GM18861 (cell line): ENCODE measurements around the gene G6PC2.

ENCODE experiments used
- ATAC-seq: cut with Tn5 transposase; IDR thresholded peaks from one replicate; pipeline ENCODE4 v1.9.1; 2021; ENCODE audit not compliant: unreplicated experiment

The G6PC2 gene

GRCh38 chr2:168944065-168944464 lies 43.0 kb downstream of the G6PC2 start:
- no peak for ATAC-seq

DNA sequence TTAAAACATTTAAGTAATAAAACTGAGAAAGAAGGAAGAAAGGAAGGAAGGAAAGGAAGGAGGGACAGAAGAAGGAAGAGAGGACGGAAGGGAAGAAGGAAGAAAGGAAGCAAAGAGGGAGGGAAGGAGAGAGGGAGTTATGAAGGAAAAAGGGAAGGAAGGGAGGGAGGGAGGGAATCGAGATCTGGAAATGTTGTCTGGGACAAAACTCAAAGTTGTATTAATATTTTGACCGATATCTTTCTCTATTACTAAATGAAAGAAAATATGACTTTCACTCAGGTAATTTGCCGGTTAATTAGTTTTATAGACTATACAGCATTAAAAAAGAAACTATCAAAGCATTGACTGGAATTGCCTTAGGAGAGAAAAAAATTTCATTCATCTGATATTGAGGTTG lies 44.4 kb downstream of the G6PC2 start:
- no peak for ATAC-seq

DNA sequence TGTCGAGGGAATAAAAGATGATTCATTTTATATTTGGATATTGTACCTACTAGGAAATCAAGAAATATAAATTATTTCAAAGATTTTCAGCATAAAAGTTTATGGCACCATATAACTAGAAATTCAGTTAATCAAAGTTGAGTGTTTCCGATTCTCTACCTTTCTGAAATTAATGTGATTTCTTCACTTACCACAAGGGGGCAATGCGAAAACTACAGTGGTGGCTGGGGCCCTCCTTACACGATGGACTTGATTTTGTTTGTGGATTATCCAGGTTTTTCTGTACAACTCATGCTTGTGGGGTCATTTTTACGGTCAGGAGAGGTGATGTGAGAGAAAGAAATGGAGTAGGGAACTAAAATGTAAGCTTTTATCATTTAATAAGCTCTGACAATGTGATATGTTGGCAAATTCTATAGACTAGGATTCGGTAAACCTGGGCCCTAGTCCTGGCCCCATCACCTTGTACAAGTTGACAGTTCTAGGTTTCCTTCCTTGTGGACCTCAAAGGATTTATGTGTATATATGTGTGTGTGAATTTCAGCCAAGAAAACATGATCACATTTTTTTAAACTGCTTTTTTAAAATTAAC lies 47.6 kb downstream of the G6PC2 start:
- peak; percentile 52 for ATAC-seq

- no peak for ATAC-seq
Observed at GRCh38 chr2:168949324-168949723, 48.2 kb downstream of the G6PC2 start.

DNA sequence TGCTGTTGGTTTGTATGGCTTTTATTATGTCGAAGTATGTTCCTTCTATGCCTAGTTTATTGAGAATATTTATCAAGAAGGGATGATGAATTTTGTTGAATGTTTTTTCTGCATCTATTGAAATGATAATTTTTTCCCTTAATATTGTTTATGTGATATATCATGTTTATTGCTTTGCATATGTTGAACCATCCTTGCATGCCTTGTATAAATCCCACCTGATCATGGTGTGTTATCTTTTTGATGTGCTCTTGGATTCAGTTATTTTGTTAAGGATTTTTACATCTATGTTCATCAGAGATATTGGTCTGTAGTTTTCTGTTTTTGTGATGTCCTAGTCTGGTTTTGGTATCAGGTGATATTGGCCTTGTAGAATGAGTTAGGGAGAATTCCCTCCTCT lies 50.8 kb downstream of the G6PC2 start:
- no peak for ATAC-seq

GRCh38 chr2:168952424-168952823 lies 51.3 kb downstream of the G6PC2 start:
- no peak for ATAC-seq

DNA sequence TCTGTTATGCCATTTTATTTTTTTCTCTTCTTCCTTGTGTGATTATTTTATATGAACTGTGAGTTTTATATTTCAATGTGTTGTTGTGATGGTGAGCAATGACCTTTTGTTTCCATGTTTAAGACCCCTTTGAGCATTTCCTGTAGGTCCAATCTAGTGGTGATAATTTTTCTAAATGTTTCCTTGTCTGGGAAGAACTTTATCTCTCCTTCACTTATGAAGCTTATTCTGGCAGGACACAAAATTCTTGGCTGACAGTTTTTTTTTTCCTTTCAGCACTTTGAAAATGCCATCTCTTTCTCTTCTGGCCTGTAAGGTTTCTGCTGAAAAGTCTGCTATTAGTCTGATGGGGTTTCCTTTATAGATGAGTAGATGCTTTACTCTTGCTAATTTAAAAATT lies 53.2 kb downstream of the G6PC2 start:
- no peak for ATAC-seq

DNA sequence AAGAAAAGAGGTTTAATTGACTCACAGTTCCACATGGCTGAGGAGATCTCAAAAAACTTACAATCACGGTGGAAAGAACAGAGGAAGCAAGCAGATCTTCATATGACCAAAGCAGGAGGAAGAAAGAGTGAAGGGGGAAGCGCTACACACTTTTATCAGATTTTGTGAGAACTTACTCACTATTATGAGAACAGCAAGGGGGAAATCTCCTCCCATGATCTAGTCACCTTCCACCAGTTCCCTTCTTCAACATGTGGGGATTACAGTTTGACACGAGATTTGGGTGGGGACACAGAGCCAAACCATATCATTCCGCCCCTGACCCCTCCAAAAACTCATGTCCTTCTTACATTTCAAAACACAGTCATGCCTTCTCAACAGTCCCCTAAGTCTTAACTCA lies 54.2 kb downstream of the G6PC2 start:
- ATAC-seq = no peak

- no peak for ATAC-seq
Observed at GRCh38 chr2:168956392-168956791, 55.3 kb downstream of the G6PC2 start.
